Lower leg skin (tissue), 4 donors: ENCODE data around the gene AMZ2. TPM values are rescaled to one million over a fixed set of nuclear protein-coding genes. Genes with fewer than 3 reads are reported as not detected.
"Not testable (repeated sequence)": the region's sequence is repeated elsewhere in the genome, so short reads cannot be mapped to it uniquely, and the experiment has no call there.

ENCODE experiments used
- DNase-seq, 2 donors: peaks; one replicate each; pipeline ENCODE4 v3.0.0-alpha.2; 2019; ENCODE audit warnings: low spot score in 2 of 2
- H3K4me3 ChIP-seq: fragments of 200-600 bp; sonication (generic); 2 replicates; pipeline ENCODE4 v1.5.1; 2017; ENCODE audit warnings: mild to moderate bottlenecking, low read depth; ENCODE audit not compliant: poor library complexity, severe bottlenecking
- CTCF ChIP-seq, 3 donors: fragments of 450-650 bp; IDR thresholded peaks; one replicate each; pipeline ENCODE4 v1.5.1; 2016; ENCODE audit warnings: antibody characterized with exemption in 3 of 3, mild to moderate bottlenecking in 3 of 3, moderate library complexity in 2 of 3
- POLR2A ChIP-seq, 2 donors: fragments of 450-650 bp; IDR thresholded peaks; one replicate each; pipeline ENCODE4 v1.6.1; 2016 to 2017; ENCODE audit warnings: antibody characterized with exemption in 2 of 2, mild to moderate bottlenecking in 1 of 2, moderate library complexity in 1 of 2
- WGBS, 2 donors: methylation state at CpG; one replicate each; pipeline ENCODE4 v1.1.5; 2018; 5-methylcytosine and 5-hydroxymethylcytosine counted together
- intact Hi-C: fragments of 100-400 bp; cut with DNase I; formaldehyde crosslinking; loops from one replicate; pipeline ENCODE4 v1.15.0; 2023; ENCODE audit warnings: low total_unique reads
- total RNA-seq, 4 donors: library from RNA; depleted of rRNA; stranded (reverse); fragments of >200 nt; gene quantifications; one replicate each; pipeline ENCODE4 v1.1.0, GENCODE V29; 2016

Gene AMZ2
- total RNA-seq, 4 donors from 2014 or later, result 25.8 to 55.0 (median 46.2) TPM

GRCh38 chr17:68210570-68211315 is 37.1 kb upstream of the AMZ2 start:
- DNase-seq, result peak in 1 of 2 donors; percentile 70
- TF ChIP-seq CTCF (IDR thresholded peaks at IDR 0.05), result no peak
- no peak for TF ChIP-seq POLR2A (IDR thresholded peaks at IDR 0.05)
- WGBS, 2 donors, result 88 to 92% methylated on average over 10 of the region's 10 CpGs
- H3K4me3 ChIP-seq, result no peak overlapping the region
- intact Hi-C loops, result no loop called here

GRCh38 chr17:68213428-68214411 is 34.1 kb upstream of the AMZ2 start:
- 61 to 69% methylated on average over 11 of the region's 11 CpGs for whole genome bisulfite sequencing, 2 donors
- intact Hi-C loops, H3K4me3 ChIP-seq: not testable (repeated sequence)
- peak in 1 of 2 donors; percentile 50 for DNase-seq

GRCh38 chr17:68215453-68215852 is 32.4 kb upstream of the AMZ2 start:
- DNase-seq, H3K4me3 ChIP-seq, intact Hi-C loops: not testable (repeated sequence)
- 93 to 95% methylated on average over 5 of the region's 5 CpGs for WGBS, 2 donors

- WGBS, 2 donors, result 97 to 99% methylated on average over 5 of the region's 5 CpGs
- H3K4me3 ChIP-seq, intact Hi-C loops, DNase-seq: not testable (repeated sequence)
Measured at GRCh38 chr17:68219429-68219828, 28.4 kb upstream of the AMZ2 start.

GRCh38 chr17:68220186-68220585 is 27.7 kb upstream of the AMZ2 start:
- WGBS, 2 donors, result 94 to 95% methylated on average over 2 of the region's 2 CpGs
- H3K4me3 ChIP-seq, DNase-seq, intact Hi-C loops: not testable (repeated sequence)

GRCh38 chr17:68220786-68221185 is 27.1 kb upstream of the AMZ2 start:
- 98% methylated on average over 12 of the region's 12 CpGs for WGBS, 2 donors
- DNase-seq, result peak in 1 of 2 donors; percentile 54
- intact Hi-C loops, H3K4me3 ChIP-seq: not testable (repeated sequence)

- DNase-seq, result no peak
- H3K4me3 ChIP-seq, result no peak overlapping the region
- 76 to 83% methylated on average over 4 of the region's 4 CpGs for whole genome bisulfite sequencing, 2 donors
- no peak for TF ChIP-seq POLR2A (IDR thresholded peaks at IDR 0.05)
- no peak for TF ChIP-seq CTCF (IDR thresholded peaks at IDR 0.05)
- intact Hi-C loops, result no loop called here
Measured at GRCh38 chr17:68221786-68222185, 26.1 kb upstream of the AMZ2 start.

GRCh38 chr17:68222606-68223005 is 25.2 kb upstream of the AMZ2 start:
- intact Hi-C loops, result no loop called here
- no peak for TF ChIP-seq POLR2A (IDR thresholded peaks at IDR 0.05)
- TF ChIP-seq CTCF (IDR thresholded peaks at IDR 0.05), result no peak
- H3K4me3 ChIP-seq, result no peak overlapping the region
- WGBS, 2 donors, result 89 to 94% methylated on average over 8 of the region's 8 CpGs
- peak in 1 of 2 donors; percentile 48 for DNase-seq

GRCh38 chr17:68225055-68225454 is 22.8 kb upstream of the AMZ2 start:
- 79 to 91% methylated on average over 4 of the region's 4 CpGs for WGBS, 2 donors
- intact Hi-C loops, H3K4me3 ChIP-seq: not testable (repeated sequence)
- peak in 1 of 2 donors; percentile 17 for DNase-seq

- 86 to 89% methylated on average over 9 of the region's 9 CpGs for WGBS, 2 donors
- intact Hi-C loops, H3K4me3 ChIP-seq: not testable (repeated sequence)
- DNase-seq, result peak in 1 of 2 donors; percentile 76
Measured at GRCh38 chr17:68228039-68228680, 19.7 kb upstream of the AMZ2 start.
